ENCODE measurements around the gene R3HDM1. TPM values are rescaled to one million over a fixed set of nuclear protein-coding genes. Genes with fewer than 3 reads are reported as not detected.

The R3HDM1 gene
- total RNA-seq, 2 experiments from 2014 or later: 28.7 to 111 TPM

- Histone ChIP-seq H3K4me1 (ENCODE audit: insufficient read depth, low read length, poor library complexity, severe bottlenecking) (no peaks in the 10 kb centered on the region), H3K9me2 (ENCODE audit: insufficient read depth, low read length) (no peaks in the 10 kb centered on the region), H4K20me1 (ENCODE audit: insufficient read depth, low read length) (peaks cover 7% of the 10 kb centered on the region; the same call in 1 of the 2 replicates), H3K79me2 (ENCODE audit: insufficient read depth, low read depth, low read length) (peaks cover 76% of the 10 kb centered on the region; the same call in 1 of the 2 replicates), H3K36me3 (ENCODE audit: insufficient read depth, low read length) (peaks cover 44% of the 10 kb centered on the region), H3K4me2 (ENCODE audit: low read length) (no peak overlapping the region), H2AFZ (ENCODE audit: low read length) (no peak overlapping the region), H3K4me3 (ENCODE audit: low read depth, low read length, poor library complexity, severe bottlenecking) (no peak overlapping the region), H3K27ac (ENCODE audit: low read depth, low read length, poor library complexity, severe bottlenecking) (no peak overlapping the region), H3K9me3 (ENCODE audit: low read length) (no peaks in the 10 kb centered on the region)
- no TSS peak for BruUV-seq (replicated peaks)
- TF ChIP-seq CTCF (conservative IDR thresholded peaks at IDR 0.05; ENCODE audit: low read length) (no peak), EZH2phosphoT487 (IDR thresholded peaks at IDR 0.05; ENCODE audit: borderline replicate concordance, low read depth, low read length) (no peak)
- CTCF ChIA-PET (ENCODE audit: unreplicated experiment): no interaction called here
- POLR2A ChIA-PET: interaction anchor here (0.8 to 1.0 kb wide), 4 partner anchors 8 to 146 kb away, joined by 3 read pairs; no protein-coding TSS in a partner anchor
- no peak for DNase-seq (ENCODE audit: low spot score)
- intact Hi-C loops (cut with micrococcal nuclease; ENCODE audit: unreplicated experiment): no loop called here
Observed at GRCh38 chr2:135561925-135562324, 30.6 kb downstream of the R3HDM1 start.

GRCh38 chr2:135563793-135564192 lies 32.5 kb downstream of the R3HDM1 start:
- Histone ChIP-seq H3K9me3 (ENCODE audit: low read length) (no peaks in the 10 kb centered on the region), H2AFZ (ENCODE audit: low read length) (no peak overlapping the region), H3K9me2 (ENCODE audit: insufficient read depth, low read length) (no peaks in the 10 kb centered on the region), H3K4me3 (ENCODE audit: low read depth, low read length, poor library complexity, severe bottlenecking) (no peak overlapping the region), H3K79me2 (ENCODE audit: insufficient read depth, low read depth, low read length) (peaks cover 57% of the 10 kb centered on the region; the same call in 1 of the 2 replicates), H3K4me2 (ENCODE audit: low read length) (no peak overlapping the region), H4K20me1 (ENCODE audit: insufficient read depth, low read length) (peaks cover 7% of the 10 kb centered on the region; the same call in 1 of the 2 replicates), H3K27ac (ENCODE audit: low read depth, low read length, poor library complexity, severe bottlenecking) (no peak overlapping the region), H3K36me3 (ENCODE audit: insufficient read depth, low read length) (peaks cover 52% of the 10 kb centered on the region), H3K4me1 (ENCODE audit: insufficient read depth, low read length, poor library complexity, severe bottlenecking) (no peaks in the 10 kb centered on the region)
- no peak for DNase-seq (ENCODE audit: low spot score)
- POLR2A ChIA-PET: interaction anchor here (0.6 kb wide), 1 partner anchor 89 kb away, joined by 4 read pairs; no protein-coding TSS in a partner anchor
- BruUV-seq (replicated peaks): no TSS peak
- intact Hi-C loops (cut with micrococcal nuclease; ENCODE audit: unreplicated experiment): no loop called here
- TF ChIP-seq CTCF (conservative IDR thresholded peaks at IDR 0.05; ENCODE audit: low read length): no peak
- no peak for TF ChIP-seq EZH2phosphoT487 (IDR thresholded peaks at IDR 0.05; ENCODE audit: borderline replicate concordance, low read depth, low read length)
- CTCF ChIA-PET (ENCODE audit: unreplicated experiment): no interaction called here

- DNase-seq (ENCODE audit: low spot score): no peak
- no TSS peak for BruUV-seq (replicated peaks)
- Histone ChIP-seq H2AFZ (ENCODE audit: low read length) (no peak overlapping the region), H3K4me1 (ENCODE audit: insufficient read depth, low read length, poor library complexity, severe bottlenecking) (no peaks in the 10 kb centered on the region), H4K20me1 (ENCODE audit: insufficient read depth, low read length) (no peaks in the 10 kb centered on the region), H3K4me3 (ENCODE audit: low read depth, low read length, poor library complexity, severe bottlenecking) (no peak overlapping the region), H3K79me2 (ENCODE audit: insufficient read depth, low read depth, low read length) (peaks cover 15% of the 10 kb centered on the region; the same call in 1 of the 2 replicates), H3K9me3 (ENCODE audit: low read length) (no peaks in the 10 kb centered on the region), H3K27ac (ENCODE audit: low read depth, low read length, poor library complexity, severe bottlenecking) (no peak overlapping the region), H3K4me2 (ENCODE audit: low read length) (no peak overlapping the region), H3K9me2 (ENCODE audit: insufficient read depth, low read length) (no peaks in the 10 kb centered on the region), H3K36me3 (ENCODE audit: insufficient read depth, low read length) (peaks cover 66% of the 10 kb centered on the region)
- intact Hi-C loops (cut with micrococcal nuclease; ENCODE audit: unreplicated experiment): loop anchor here (10.0 kb wide), 1 partner anchor 144 kb away; no protein-coding TSS in a partner anchor
- CTCF ChIA-PET (ENCODE audit: unreplicated experiment): no interaction called here
- POLR2A ChIA-PET: interaction anchor here (1.6 kb wide), 2 partner anchors 9 to 40 kb away, joined by 3 to 7 read pairs; partner anchors contain the start of genes R3HDM1 and ZRANB3
- no peak for TF ChIP-seq CTCF (conservative IDR thresholded peaks at IDR 0.05; ENCODE audit: low read length)
- no peak for TF ChIP-seq EZH2phosphoT487 (IDR thresholded peaks at IDR 0.05; ENCODE audit: borderline replicate concordance, low read depth, low read length)
Observed at GRCh38 chr2:135570884-135571283, 39.6 kb downstream of the R3HDM1 start.
